ENCODE data around the gene PPIP5K1.

PPIP5K1 gene

DNA sequence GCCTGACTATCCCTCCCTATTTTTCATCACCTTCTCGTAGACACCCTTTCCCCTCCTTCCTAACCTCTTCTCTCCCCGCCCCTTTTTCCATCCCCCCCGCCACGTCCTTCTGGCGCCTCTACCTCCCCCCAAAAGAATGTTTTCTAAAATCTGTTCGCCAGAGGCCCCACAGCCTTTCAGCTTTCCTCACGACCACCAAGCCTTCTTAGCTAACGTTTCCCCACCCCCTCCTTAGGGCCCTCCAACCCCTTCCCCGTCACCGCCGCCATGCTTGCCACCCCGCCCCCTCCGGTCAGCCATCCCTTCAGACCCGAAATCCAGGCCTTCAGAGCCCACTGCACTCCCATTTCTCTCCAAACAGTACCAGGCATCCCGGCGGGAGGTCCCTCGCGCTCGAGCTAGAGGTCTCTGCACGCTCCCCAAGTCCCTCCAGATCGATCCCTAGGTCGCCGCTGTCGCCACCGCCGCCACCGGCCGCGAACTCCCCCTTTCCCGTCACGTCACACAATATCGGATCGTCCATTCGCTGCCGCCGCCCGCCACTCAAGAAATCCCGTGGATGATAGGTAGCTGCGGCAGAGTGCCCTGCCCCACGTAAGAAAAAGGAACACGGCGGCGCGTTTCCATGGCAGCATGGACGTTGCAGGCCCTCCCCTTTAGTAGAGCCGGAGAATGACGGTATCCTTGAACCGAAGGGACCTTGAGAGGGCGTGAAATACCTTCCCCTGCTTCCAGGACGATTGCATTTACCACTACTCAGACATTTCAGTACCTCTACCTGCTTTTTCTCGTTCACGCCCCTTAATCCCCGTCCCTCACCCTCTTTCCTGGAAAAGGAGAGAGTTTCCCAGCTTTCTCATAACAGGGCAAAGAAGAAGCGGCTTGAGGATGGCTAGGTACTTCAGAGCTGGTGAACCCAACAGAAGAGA is 97.1 kb downstream of the PPIP5K1 start, which contains the start of gene TP53BP1:
Gene TP53BP1, minus strand, starts transcription at position 484 of the 929 bp plus-strand sequence. Its CDS starts 113 bp downstream, at position 371.
- peak; percentile 86 to 92 for DNase-seq (ENCODE audit: low read depth in 2 of 2, low spot score in 1 of 2)

DNA sequence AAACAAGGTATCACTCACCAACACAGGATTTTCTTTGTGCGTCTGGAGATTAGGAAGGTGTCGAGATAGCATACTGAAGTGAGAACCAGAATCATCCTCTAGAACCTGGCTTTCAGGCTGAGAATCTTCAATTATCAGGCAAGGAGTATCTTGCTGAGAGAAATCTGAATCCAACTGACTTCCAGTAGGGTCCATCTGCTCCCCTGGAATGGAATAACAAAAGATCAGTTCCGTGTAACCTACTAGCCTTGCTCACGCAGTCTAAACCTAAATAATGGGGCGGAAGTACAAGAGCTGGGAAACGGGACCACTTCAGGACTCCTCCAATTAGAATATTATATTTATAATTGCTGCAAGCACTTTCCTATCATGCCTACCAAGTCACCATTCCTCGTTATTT is 97.7 kb downstream of the PPIP5K1 start:
- no peak for DNase-seq (ENCODE audit: low read depth in 2 of 2, low spot score in 1 of 2)

DNA sequence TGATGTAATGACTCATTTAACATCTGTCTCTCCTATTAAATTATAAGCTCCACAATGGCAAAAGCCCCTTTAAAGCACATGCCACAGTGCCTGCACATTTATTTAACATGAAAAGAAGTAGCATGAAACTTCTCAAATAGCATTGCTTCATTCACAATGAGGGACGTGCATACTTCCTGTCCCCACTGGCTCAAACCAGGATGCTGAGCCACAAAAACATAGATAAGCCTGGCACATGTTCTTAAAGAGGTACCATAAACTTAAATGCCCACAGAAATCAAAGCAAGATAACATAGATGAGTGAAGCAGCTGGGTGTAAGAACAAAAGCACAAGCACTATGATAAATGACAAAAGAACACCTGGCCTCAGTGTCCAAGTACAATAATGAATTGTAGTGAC is 100.8 kb downstream of the PPIP5K1 start:
- DNase-seq (ENCODE audit: low read depth in 2 of 2, low spot score in 1 of 2), result no peak

DNA sequence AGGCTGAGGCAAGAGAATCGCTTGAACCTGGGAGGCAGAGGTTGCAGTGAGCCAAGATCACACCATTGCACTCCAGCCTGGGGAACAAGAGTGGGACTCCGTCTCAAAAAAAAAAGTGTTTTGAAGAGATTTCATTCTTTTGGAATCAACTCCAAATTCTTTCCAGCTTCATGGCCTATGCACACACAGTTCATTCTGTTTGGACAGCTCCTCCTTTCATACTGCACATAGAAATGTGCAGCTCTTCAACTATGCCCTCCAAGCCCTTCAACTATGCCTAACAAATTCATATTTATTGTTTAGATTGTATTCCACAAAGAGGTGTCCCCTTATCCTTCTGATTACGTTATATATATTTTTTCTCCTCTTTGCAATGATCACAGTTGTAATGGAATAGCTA is 101.2 kb downstream of the PPIP5K1 start:
- no peak for DNase-seq (ENCODE audit: low read depth in 2 of 2, low spot score in 1 of 2)

DNA sequence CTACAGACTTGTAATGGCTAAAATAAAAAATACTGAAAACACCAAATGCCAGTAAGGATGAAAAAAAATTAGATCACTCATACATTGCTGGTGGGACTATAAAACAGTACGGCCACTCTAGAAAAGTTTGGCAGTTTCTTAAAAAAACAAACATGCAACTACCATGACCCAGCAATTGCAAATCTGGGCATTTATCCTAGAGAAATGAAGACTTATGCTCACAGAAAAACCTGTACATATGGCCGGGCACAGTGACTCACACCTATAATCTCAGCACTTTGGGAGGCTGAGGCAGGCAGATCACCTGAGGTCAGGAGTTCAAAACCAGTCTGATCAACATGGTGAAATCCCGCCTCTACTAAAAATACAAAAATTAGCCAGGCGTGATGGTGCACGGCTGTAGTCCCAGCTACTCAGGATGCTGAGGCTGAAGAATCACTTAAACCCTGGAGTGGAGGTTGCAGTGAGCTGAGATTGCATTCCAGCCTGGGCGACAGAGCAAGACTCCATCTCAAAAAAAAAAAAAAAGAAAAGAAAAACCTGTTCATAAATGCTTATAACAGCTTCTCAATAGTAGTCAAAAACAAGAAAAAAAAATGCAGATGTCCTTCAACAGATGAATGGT is 102.6 kb downstream of the PPIP5K1 start:
- no peak for DNase-seq (ENCODE audit: low read depth in 2 of 2, low spot score in 1 of 2)

DNA sequence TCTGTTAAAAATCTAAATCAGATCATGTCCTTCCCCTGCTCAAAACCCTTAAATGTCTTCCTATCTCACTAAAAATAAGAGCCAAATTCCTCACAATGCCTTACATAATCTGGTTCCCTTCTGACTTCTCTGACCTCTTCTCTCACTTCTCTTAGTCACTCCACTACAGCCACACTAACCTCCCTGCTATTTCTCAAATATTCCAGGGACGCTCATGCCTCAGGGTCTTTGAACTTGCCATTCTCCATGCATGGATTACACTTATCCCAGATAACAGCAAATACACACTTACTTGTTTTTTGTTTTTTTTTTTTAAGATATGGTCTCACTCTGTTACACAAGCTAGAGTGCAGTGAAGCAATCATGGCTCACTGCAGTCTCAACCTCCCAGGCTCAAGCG is 105.6 kb downstream of the PPIP5K1 start:
- no peak for DNase-seq (ENCODE audit: low read depth in 2 of 2, low spot score in 1 of 2)

All from stimulated activated CD8-positive, alpha-beta memory T cell treated with anti-CD3 and anti-CD28 coated beads, Interleukin-4, amount 100 ng/mL, for 1 hour (primary cell).